ENCODE measurements around the gene UVSSA. TPM values are rescaled to one million over a fixed set of nuclear protein-coding genes. Genes with fewer than 3 reads are reported as not detected.
"Not testable (repeated sequence)": the region's sequence is repeated elsewhere in the genome, so short reads cannot be mapped to it uniquely, and the experiment has no call there.

Gene UVSSA
- polyA plus RNA-seq, 4 donors = 4.9 to 23.8 (median 13.5) TPM

DNA sequence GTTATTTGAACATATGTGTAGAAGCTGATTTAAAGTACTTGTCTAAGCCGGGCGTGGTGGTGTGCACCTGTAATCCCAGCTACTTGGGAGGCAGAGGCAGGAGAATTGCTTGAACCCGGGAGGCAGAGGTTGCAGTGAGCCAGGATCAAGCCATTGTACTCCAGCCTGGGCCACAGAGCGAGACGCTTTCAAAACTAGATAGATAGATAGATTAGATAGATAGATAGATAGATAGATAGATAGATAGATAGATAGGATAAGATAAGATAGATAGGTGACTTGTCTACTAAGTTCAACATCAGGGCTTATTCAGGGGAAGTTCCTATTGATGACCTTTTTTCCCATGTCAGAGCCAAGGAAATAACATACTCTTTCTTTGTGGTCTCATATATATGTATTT, 46.4 kb downstream of the UVSSA start:
- not testable (repeated sequence) for DNase-seq (ENCODE audit: low read depth in 4 of 4, low spot score in 2 of 4)

DNA sequence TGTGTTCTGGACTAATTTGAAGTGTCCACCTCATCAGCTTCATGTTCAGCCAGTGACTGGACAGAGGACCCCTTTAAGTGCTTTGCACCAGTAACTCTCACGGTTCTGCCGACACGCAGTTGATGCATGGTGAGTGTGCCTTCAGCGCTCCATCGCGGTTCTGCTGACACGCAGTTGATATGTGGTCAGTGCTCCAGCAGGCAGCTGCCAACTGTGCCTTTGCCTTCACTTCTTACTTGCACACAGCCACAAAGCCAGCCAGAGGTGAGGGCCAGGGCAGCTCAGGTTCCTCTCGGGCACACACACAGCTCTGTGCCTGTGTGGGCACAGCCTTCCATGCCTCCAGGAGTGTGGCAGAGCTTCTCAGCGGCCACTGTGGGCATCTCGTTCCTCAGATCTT, 46.9 kb downstream of the UVSSA start:
- no peak for DNase-seq (ENCODE audit: low read depth in 4 of 4, low spot score in 2 of 4)

DNA sequence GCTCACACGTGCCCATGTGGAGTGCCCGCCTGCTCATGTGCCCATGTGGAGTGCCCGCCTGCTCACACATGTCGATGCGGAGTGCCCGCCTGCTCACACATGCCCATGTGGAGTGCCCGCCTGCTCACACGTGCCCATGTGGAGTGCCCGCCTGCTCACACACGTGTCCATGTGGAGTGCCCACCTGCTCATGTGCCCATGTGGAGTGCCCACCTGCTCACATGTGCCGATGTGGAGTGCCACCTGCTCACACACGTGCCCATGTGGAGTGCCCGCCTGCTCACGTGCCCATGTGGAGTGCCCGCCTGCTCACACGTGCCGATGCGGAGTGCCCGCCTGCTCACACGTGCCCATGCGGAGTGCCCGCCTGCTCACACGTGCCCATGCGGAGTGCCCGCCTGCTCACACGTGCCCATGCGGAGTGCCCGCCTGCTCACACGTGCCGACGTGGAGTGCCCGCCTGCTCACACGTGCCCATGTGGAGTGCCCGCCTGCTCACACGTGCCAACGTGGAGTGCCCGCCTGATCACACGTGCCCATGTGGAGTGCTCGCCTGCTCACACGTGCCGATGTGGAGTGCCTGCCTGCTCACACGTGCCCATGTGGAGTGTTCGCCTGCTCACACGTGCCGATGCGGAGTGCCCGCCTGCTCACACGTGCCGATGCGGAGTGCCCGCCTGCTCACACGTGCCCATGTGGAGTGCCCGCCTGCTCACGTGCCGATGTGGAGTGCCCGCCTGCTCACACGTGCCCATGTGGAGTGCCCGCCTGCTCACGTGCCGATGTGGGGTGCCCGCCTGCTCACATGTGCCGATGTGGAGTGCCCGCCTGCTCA, 47.8 kb downstream of the UVSSA start:
- not testable (repeated sequence) for DNase-seq (ENCODE audit: low read depth in 4 of 4, low spot score in 2 of 4)

DNA sequence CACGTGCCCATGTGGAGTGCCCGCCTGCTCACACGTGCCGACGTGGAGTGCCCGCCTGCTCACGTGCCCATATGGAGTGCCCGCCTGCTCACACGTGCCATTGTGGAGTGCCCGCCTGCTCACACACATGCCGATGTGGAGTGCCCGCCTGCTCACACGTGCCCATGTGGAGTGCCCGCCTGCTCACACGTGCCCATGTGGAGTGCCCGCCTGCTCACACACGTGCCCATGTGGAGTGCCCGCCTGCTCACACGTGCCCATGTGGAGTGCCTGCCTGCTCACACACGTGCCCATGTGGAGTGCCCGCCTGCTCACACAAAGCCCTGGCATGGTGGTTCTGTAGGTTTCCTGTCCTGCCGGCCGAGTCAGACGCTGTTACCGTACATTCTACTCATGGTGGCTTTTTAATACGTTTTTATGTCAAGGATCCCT, 48.4 kb downstream of the UVSSA start:
- DNase-seq (ENCODE audit: low read depth in 4 of 4, low spot score in 2 of 4) = not testable (repeated sequence)

DNA sequence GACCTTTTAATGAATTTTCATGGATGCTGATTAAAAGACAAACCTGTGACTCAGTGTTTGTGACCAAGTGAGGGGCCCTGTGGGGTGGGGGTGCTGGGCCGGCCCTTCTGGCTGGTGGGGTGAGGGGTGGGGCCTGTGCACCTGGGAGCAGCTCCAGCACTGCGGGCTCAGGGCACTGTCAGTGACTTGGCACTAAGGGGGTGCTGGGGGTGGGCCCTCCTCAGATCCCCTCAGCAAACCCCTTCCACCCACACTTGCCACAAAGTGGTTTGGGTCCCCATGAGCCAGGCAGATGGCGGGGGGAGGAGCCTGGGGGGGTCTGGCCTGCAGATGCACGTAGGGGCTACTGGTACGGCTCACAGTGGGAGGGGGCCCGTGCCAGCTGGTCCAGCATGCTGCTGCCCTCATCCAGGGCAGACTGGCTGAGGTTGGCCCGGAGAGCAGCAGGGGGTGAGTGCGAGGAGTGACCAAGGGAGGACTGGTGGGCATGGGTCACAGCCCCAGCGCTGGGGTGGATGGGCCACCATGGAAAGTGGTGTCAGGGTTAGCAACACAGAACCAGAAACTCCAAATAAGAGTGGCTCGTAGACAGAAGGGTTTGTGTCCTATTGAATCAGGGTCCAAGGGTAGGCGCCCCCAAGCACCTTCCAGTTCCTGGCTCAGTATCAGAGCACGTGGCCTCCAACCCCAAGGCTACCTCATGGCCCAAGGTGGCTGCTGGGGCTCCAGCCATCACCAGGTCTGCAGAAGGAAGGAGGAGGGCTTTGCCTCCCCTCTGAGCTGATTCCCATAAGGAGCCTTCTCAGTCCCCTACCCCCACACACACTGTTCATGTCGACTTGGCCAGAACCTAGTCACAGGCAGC, 49.2 kb downstream of the UVSSA start:
- DNase-seq (ENCODE audit: low read depth in 4 of 4, low spot score in 2 of 4) = no peak

DNA sequence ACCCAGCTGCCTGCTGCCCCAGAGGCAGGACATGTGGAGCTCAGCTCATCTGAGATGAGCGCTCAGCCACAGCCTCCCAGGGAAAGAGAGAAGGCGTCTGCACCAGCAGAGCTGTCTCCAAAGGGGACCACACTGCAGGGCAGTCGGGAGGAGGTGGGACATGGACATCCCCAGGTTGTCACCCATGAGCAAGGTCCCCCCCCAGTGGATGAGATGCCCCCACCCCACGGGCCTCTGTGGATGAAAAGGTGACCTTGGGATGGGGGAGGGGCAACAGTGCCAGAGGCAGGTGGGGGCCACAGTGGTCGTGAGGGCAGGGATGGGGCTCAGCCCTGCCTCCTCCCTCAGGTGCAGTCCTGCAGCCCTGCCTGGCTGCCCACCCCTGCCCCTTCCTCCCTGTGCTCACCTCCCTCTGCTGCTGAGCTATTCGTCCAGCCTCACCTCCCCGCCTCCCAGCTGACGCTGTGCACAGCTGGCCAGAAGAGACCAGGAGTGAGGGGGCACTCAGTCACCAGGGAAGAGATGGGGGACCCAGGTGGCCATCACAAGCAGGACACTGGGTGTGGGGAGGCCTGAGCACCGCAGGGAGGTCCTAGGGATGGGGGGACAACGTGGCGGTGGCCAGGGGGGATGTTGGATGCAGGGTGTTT, 49.9 kb downstream of the UVSSA start:
- DNase-seq (ENCODE audit: low read depth in 4 of 4, low spot score in 2 of 4) = no peak

DNA sequence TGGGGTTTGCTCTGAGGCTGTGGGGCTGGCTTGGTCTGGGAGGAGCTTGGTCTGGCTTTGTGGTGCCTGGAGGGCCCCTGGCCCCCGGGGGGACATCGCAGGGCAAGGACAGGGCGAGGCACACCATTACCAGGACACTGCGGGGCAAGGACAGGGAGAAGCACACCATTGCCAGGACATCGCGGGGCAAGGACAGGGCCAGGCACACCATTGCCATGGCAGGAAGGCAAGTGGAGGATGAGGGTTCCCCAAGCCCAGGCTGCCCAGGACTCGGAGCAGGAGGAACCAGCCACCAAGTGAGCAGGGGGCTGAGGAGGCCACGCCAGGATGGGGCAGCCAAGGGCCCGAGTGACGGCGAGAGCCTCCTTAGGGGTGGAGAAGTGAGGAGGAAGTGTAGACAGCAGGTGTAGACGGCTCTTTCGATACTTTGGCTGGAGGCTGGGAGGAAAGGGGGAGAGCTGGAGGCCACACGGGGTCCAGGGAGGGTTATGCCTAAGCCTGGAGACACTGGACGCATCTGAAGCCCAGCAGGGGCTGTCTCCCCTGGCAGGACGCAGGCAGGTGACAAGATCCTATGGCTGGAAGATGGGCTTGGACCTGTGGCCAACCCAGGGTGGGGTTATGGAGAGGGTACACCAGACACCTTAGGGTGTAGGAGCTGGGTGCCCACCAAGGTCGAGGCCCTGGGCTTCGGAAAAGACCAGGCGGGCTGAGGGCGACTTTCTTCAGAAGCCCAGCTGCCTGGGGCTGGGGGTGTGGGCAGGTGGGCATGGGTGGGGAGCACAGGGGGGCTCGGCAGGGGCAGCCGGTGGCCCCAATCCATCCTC, 51.9 kb downstream of the UVSSA start:
- no peak for DNase-seq (ENCODE audit: low read depth in 4 of 4, low spot score in 2 of 4)

DNA sequence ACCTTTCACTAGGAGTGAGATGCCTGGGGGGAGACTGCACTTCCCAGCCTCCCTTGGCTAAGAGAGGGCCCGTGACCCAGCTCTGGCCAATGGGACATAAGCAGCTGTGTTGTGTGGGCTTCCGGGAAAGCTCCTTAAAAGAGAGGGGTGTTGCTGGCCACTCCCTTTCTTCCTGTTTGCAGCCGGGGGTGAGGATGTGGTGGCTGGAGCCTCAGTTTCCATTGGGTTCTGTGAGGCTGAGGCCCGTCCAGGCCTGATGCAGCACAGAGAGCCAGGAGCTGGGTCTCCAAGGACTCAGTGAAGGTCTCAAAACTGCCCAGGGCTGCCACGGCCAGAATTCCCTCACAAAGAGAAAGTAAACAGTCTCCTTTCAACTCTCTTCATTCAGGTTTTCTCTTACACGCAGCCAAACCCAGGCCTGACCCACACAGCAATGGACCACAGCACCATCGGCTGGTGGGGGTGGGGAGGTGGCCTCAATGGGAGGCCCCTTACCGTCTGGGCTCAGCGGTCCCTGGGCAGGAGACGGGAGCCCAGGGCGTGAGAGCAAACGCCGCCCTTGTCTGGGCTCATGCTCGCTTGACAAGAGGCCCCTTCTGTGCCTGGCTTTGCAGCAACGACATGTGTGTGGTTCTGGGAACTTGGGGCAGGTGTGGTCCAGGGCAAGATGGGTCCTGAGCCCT, 52.6 kb downstream of the UVSSA start:
- DNase-seq (ENCODE audit: low read depth in 4 of 4, low spot score in 2 of 4) = no peak

DNA sequence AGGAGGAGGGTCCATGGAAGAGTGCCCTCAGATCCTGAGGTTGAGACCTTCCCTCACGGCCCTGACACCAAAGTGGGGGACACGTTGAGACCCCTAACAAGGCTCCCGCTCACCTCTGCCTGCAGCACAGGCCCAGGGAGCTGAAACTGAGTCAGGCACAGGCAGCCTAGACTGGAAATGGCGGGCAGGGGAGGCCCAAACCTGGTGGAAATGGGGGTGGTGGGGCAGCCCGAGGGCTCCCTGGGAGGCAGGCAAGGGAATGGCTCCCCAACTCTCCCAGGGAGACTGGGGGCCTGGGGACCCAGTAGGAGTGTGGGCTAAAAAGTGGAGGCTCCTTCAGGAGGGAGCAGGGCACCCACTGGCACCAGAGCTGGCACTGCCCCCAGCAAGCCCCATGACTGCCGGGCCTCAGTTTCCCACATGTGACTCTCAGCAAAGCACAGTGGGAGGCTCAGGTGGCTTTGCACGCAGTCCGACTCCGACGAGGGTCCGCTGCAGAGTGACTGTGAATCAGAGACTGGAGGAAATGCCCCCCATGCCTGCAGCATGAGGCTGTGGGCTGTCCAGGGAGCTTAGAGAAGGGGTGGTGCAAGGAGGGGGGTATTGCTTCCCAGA, 53.3 kb downstream of the UVSSA start:
- no peak for DNase-seq (ENCODE audit: low read depth in 4 of 4, low spot score in 2 of 4)

DNA sequence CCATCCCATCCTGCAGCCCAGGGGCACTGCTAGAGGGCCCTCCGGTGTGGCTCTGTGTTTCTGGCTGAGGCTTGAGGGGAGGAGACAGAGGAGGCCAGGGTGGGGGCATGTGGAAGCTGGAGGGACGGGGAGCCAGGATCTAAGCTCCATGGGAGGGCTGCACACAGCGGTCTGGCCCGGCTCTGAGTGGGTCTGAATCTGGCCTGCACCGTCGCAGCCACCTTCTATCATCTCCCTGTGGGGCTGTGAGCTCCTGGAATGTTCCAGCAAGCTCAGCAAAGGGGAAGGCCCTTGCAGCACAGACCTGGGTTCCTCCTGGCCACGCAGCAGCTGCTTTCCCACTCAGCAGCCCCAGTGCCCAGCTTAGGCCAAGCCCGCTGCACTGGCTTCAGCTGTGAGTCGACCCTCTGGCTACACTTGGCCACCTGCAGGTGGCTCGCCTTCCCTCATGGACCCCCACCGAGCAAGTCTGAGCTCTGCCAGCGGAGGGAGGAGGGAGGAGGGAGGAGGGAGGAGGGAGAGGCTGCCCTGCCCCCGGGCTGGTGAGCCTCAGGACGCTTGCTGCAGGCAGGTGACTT, 53.9 kb downstream of the UVSSA start:
- DNase-seq (ENCODE audit: low read depth in 4 of 4, low spot score in 2 of 4) = no peak

DNA sequence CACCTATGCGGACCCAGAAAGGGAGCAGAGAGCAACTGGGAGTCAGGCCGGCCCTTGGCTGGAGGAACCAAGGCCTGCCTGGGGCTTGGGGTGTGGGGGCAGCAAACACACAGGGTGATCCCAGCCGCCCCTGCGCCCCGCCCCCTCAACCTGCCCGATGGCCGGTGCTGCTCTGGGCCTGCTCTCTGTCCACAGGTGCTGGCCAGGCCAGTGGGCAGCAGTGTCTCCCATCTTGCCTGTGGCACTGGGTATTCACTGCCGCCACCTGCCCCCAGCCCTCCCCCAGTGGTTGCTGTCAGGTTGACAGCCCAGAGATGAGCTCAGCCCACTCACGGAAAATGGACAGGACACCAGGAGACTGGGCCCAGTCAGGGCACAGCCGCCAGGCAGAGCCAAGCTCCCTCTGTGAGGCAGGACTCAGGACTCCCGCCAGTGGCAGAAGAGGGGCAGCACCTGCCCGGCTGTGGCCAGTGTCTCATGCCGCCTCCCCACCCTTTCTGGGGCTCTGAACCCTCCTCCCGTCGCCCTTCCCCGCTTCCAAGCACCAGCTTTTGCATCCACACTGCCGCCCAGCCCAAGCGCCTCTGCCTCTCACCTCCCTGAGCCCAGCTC, 54.5 kb downstream of the UVSSA start:
- DNase-seq (ENCODE audit: low read depth in 4 of 4, low spot score in 2 of 4) = no peak

DNA sequence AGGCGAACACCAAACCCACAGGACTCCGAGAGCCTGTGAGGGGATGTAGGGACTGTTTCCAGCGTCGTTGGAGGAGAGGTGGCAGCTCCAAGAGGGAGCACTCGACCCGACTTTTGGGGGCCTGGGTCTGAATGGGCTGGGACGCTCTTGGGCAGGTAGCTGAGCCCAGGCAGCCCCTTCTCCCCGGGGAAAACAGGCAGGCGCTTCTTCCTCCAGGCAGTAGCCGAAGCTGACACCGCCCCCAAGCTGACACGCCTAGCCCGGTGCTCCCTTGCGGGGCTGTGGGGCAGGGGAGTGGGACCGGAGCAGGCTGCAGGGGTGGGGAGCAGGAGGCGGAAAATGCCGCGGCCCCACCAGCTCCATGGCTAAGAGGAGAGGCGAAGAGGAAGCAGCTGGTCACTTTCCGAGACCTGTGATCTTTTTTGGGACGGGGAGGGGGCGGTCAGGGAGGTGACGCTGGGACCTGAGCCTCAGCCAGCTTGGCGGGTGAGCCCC, 55.1 kb downstream of the UVSSA start:
- DNase-seq (ENCODE audit: low read depth in 4 of 4, low spot score in 2 of 4) = no peak

DNA sequence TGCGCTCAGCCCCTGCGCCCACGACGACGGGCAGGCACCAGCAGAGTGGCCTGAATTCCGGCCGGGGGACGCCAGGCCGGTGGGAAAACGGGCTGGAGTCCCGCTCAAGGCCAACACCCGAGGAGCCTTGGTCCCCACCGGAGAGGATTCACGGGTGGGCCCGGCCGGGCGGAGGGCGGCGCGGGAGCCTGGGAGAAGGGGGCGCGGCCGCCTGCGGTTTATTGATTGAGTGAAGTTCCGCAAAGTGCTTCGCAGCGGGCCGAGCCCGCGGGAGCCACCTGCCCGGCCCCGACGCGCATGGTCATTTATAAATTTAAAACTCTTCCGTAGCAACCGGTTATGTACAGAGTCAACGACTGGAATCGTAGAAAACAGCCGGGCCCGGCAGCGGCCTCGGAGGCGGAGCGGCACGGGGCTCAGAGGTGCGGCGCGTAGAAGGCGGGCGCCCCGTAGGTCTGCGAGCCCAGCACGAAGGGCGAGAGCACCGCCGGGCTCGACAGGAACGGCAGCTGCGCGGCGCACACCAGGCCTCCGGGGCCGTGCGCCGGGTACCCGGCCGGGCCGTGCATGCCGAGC, 55.6 kb downstream of the UVSSA start:
- DNase-seq (ENCODE audit: low read depth in 4 of 4, low spot score in 2 of 4) = no peak

DNA sequence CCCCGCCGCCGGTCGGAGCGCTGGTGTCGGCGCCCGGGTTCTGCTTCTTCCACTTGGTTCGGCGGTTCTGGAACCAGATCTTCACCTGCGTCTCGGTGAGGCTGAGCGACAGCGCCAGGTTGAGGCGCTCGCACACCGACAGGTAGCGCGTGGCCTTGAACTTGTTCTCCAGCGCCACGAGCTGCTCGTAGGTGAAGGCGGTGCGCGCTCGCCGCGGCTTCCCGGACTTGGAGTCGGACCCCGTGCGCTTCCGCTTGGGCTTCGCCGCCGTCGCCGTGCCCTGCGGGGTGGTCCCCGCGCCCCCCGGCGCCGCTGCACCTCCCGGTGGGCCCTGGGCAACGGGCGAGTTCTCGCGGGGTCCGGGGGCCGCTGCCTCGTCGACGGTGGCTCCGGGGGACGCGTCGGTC, 56.2 kb downstream of the UVSSA start:
- no peak for DNase-seq (ENCODE audit: low read depth in 4 of 4, low spot score in 2 of 4)

DNA sequence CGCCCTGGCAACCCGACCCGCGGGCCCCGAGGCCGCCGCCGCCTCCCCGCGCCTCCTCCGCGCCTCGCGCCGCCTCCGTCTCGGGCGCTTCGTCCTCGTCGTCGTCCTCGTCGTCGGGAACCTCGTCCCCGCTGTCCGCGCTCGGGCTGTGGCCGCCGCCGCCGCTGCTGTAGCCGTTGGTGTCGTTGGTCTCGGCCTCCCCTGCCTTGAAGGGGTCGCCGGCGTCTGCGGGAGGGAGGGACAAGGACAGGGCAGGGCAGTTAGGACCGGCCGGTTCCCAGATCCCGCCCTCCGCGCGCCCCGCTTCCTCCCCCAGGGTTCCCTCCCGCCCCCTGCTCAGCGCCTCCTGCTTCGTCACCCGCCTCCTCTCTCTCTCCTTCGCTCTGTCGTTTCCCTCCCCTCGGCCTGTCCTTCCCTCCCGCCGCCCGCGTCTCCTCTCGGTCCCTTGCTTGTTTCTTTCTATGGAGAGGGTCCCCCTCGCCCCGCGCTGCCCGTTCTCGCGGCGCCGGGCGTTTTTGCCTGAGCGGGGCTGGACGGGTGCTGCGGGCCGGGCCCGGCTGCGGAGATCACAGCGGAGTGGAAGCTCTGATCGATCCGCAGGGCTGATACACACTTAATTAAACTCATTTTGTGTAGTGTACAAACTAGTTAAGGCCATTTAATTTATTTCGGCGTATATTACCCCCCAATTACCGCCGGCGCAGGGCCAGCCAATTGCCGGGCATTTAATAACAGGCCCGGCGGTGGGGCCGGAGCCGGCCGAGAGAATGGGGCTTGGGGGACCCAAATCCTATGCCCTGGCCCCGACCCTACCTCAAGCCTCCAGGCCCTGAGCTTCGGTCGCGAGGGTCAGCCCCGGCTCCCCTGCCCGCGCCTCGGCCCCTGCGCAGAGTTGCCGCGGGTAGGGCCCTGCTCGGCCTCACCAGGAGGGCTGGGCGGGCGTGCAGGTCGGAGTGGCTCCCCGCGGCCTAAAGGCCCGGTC, 56.9 kb downstream of the UVSSA start:
- no peak for DNase-seq (ENCODE audit: low read depth in 4 of 4, low spot score in 2 of 4)

DNA sequence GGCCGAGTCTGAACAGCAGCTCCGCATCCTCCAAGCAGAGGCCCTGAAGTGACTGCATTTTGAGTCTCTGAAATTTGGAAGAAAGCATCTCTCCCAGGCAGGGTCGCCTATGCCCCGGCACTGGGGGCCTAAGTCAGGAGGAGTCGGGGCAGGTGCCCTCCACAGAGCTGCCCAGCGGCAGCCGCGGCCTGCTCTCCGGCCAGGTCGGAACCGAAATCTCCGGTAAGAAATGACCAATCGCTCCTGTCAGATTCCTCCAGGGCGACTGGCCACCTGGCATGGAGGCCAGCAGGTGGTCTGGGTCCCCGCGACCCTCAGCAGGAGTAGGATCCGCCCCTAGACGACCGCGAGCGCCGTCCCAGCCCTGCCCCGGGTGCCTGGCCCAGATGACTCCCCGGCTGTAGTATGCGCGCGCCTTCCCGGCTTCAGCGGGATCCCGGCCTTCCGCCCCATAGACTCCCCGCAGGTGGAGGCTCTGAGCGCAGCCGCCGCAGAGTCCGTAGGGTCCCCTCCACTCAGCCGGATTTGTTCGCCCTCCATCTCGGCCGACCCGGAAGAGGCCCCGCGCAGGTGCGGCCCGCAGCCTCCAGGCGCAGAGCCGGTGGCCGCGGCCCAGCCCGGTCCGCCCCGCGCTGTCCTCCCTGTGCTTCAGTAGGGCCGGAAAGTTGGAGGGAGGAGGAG, 57.7 kb downstream of the UVSSA start:
- DNase-seq (ENCODE audit: low read depth in 4 of 4, low spot score in 2 of 4) = no peak
